Hepatocyte (in vitro differentiated cells): ENCODE measurements around the gene CBLB.

Experiments
- CTCF ChIP-seq: fragments of 200-600 bp; sonication (generic); IDR thresholded peaks from 2 replicates; pipeline ENCODE4 v1.5.1; 2016; ENCODE audit warnings: antibody characterized with exemption, mild to moderate bottlenecking; ENCODE audit not compliant: poor library complexity
- EZH2phosphoT487 ChIP-seq: fragments of 200-600 bp; sonication (generic); IDR thresholded peaks from one replicate; pipeline ENCODE4 v1.6.1; 2018; ENCODE audit warnings: antibody characterized with exemption, mild to moderate bottlenecking, low read depth, moderate library complexity; ENCODE audit not compliant: unreplicated experiment, severe bottlenecking

GRCh38 chr3:105813710-105814109 lies 55.1 kb downstream of the CBLB start:
- no peak for TF ChIP-seq CTCF
- TF ChIP-seq EZH2phosphoT487: no peak
